ENCODE measurements around the gene ADAMTS5. TPM values are rescaled to one million over a fixed set of nuclear protein-coding genes. Genes with fewer than 3 reads are reported as not detected.

ADAMTS5 gene
- total RNA-seq, 4 donors from 2014 or later = 1.8 to 15.0 (median 5.0) TPM

DNA sequence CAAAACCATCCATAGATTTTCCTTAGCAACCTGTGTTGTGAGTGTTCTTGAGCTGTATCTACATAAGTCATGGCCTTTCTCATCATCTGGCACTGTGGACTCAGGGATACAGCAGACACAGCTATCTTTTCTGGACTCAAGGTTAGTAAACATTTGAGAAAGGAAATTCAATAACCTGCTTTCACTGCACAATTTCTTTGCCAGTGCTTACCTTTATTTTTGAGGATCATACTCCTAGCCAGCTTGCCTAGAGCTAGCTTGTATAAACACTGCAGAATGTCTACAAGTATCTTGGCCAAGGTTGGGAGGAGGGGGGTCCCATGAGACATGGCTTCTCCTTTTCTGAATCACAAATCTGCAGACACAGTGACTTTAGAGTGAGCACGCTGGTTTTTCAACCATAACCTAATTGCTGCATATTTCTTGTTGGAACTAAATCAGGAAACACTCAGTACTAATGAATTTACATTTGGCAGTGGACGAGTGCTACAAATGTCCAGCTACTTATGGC lies 27.2 kb downstream of the ADAMTS5 start:
- H3K36me3 ChIP-seq = peaks cover under 1% of the 10 kb centered on the region
- no peak overlapping the region for H3K27ac ChIP-seq
- TF ChIP-seq POLR2A (IDR thresholded peaks at IDR 0.05) = no peak
- no peak for TF ChIP-seq POLR2AphosphoS5 (IDR thresholded peaks at IDR 0.05)
- no peak for TF ChIP-seq EP300 (IDR thresholded peaks at IDR 0.05)
- TF ChIP-seq, protein P1, sequence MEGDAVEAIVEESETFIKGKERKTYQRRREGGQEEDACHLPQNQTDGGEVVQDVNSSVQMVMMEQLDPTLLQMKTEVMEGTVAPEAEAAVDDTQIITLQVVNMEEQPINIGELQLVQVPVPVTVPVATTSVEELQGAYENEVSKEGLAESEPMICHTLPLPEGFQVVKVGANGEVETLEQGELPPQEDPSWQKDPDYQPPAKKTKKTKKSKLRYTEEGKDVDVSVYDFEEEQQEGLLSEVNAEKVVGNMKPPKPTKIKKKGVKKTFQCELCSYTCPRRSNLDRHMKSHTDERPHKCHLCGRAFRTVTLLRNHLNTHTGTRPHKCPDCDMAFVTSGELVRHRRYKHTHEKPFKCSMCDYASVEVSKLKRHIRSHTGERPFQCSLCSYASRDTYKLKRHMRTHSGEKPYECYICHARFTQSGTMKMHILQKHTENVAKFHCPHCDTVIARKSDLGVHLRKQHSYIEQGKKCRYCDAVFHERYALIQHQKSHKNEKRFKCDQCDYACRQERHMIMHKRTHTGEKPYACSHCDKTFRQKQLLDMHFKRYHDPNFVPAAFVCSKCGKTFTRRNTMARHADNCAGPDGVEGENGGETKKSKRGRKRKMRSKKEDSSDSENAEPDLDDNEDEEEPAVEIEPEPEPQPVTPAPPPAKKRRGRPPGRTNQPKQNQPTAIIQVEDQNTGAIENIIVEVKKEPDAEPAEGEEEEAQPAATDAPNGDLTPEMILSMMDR (IDR thresholded peaks at IDR 0.05) = no peak
- WGBS = 60% methylated on average over 2 of the region's 2 CpGs
- H3K9me3 ChIP-seq = no peaks in the 10 kb centered on the region
- H3K4me1 ChIP-seq = no peaks in the 10 kb centered on the region
- H3K4me3 ChIP-seq = no peak overlapping the region
- H3K27me3 ChIP-seq = no peaks in the 10 kb centered on the region
- no peak for DNase-seq (ENCODE audit: low spot score in 2 of 2)

DNA sequence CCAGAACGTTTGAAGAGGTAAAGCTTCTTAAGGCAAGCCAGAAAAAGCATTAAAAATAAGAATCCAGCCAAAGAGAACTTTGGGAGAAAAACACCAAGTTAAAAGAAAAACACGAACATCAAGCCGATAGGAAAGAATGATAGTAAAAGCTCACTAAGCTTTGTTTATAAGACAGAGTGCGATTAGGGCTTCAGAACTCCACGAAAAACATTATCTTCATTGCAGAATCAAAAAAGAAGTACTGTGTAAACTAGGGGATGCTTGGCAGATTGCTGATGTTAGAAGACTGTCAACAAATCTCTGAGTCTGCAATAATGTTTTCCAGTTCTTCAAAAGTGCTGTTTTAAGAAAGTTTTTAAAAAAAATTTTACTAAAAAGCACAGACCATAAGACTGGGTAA lies 30.2 kb downstream of the ADAMTS5 start:
- Histone ChIP-seq H3K27me3 (no peaks in the 10 kb centered on the region), H3K4me3 (no peak overlapping the region), H3K4me1 (no peaks in the 10 kb centered on the region), H3K9me3 (no peaks in the 10 kb centered on the region), H3K27ac (no peak overlapping the region), H3K36me3 (peaks cover 15% of the 10 kb centered on the region)
- 79% methylated on average over 5 of the region's 5 CpGs for WGBS
- no peak for DNase-seq (ENCODE audit: low spot score in 2 of 2)
- TF ChIP-seq, protein P1 (IDR thresholded peaks at IDR 0.05) = no peak
- TF ChIP-seq EP300 (IDR thresholded peaks at IDR 0.05) = no peak
- no peak for TF ChIP-seq POLR2A (IDR thresholded peaks at IDR 0.05)
- TF ChIP-seq POLR2AphosphoS5 (IDR thresholded peaks at IDR 0.05) = no peak

DNA sequence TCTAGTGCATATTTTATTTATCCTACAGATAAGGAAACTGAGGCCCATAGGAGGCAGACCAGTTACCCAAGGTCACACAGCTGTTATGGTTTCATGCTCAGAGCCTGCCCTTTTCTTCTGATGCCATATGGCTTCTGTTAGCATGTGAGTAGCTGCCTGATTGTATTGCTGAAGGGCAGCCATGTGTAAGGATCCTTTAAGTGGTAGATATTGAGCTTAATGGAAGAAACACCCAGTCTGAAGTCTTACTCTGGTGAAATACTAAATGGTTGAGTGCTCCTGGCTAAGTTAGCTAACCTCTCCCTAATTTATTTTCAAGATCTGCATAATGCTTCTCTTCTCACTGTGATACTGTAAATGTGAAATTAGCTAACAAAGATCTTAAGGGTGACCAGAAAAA lies 30.9 kb downstream of the ADAMTS5 start:
- H3K4me3 ChIP-seq = no peak overlapping the region
- H3K36me3 ChIP-seq = peaks cover 15% of the 10 kb centered on the region
- H3K27ac ChIP-seq = no peak overlapping the region
- H3K4me1 ChIP-seq = no peaks in the 10 kb centered on the region
- no peak for DNase-seq (ENCODE audit: low spot score in 2 of 2)
- H3K27me3 ChIP-seq = no peaks in the 10 kb centered on the region
- no peaks in the 10 kb centered on the region for H3K9me3 ChIP-seq
- TF ChIP-seq EP300 (IDR thresholded peaks at IDR 0.05) = no peak
- TF ChIP-seq, protein P1 (IDR thresholded peaks at IDR 0.05) = no peak

DNA sequence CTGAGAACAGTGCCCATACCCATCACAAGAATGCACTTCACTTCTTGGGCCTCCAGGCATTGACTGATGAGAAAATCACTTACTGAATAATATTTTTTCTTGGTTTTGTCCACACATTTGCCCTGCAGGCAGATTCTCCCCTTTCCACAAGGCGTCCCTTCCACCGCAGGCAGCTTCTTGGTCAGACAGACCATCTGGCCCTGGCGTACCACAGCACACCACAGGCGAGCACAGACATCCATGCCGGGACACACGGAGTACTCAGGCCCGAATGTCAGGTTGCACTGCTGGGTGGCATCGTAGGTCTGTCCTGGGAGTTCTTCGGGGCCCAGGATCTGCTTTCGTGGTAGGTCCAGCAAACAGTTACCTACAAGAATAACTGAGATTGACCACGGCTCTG lies 32.5 kb downstream of the ADAMTS5 start:
- Histone ChIP-seq H3K27me3 (no peaks in the 10 kb centered on the region), H3K4me1 (no peaks in the 10 kb centered on the region), H3K27ac (no peak overlapping the region), H3K4me3 (no peak overlapping the region), H3K36me3 (peaks cover 21% of the 10 kb centered on the region), H3K9me3 (no peaks in the 10 kb centered on the region)
- no peak for DNase-seq (ENCODE audit: low spot score in 2 of 2)
- TF ChIP-seq, protein P1 (IDR thresholded peaks at IDR 0.05) = no peak
- TF ChIP-seq POLR2A (IDR thresholded peaks at IDR 0.05) = no peak
- TF ChIP-seq EP300 (IDR thresholded peaks at IDR 0.05) = no peak
- no peak for TF ChIP-seq POLR2AphosphoS5 (IDR thresholded peaks at IDR 0.05)
- WGBS = 97% methylated on average over 11 of the region's 11 CpGs

DNA sequence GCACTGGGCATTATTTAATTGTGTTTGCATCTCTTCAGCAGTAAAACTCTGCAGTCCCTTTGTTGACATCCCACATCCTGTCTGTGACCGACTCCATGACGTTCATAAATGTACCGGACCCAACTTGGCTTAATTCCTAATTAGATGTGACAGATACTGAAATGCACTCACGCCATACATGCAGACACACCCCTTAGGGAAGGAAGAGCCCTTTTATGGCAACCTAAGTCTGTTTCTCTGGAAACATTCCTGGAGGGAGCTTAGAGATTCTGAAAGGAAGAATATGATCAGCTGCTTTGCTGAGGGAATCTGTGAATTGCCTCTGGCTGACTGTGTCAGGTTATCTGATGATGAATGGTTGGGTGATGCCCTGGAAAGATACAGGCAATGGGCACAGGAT lies 33.4 kb downstream of the ADAMTS5 start:
- Histone ChIP-seq H3K4me3 (no peak overlapping the region), H3K27me3 (no peaks in the 10 kb centered on the region), H3K36me3 (peaks cover 21% of the 10 kb centered on the region), H3K4me1 (no peaks in the 10 kb centered on the region), H3K9me3 (no peaks in the 10 kb centered on the region), H3K27ac (no peak overlapping the region)
- DNase-seq (ENCODE audit: low spot score in 2 of 2) = no peak
- 31% methylated on average over 4 of the region's 4 CpGs for whole genome bisulfite sequencing
- no peak for TF ChIP-seq POLR2A (IDR thresholded peaks at IDR 0.05)
- TF ChIP-seq, protein P1 (IDR thresholded peaks at IDR 0.05) = no peak
- TF ChIP-seq POLR2AphosphoS5 (IDR thresholded peaks at IDR 0.05) = no peak
- no peak for TF ChIP-seq EP300 (IDR thresholded peaks at IDR 0.05)
